ENCODE data around the gene MRM2. TPM values are rescaled to one million over a fixed set of nuclear protein-coding genes. Genes with fewer than 3 reads are reported as not detected.

MRM2 gene
- total and polyA plus RNA-seq, 10 donors: 19.0 to 35.8 (median 23.7) TPM

GRCh38 chr7:2254429-2255144 lies 12.6 kb upstream of the MRM2 start:
- no peak for DNase-seq
- WGBS, 5 donors: 93 to 94% (median 94%) methylated on average over 24 to 31 of the region's 31 CpGs
- Histone ChIP-seq H3K4me3 (no peak overlapping the region), H3K27ac (no peak overlapping the region), H3K9me3 (no peaks in the 10 kb centered on the region), H3K36me3 (peaks cover 0 to 90% (median 62%) of the 10 kb centered on the region in 6 donors), H3K4me1 (peaks cover under 1 to 36% (median 9%) of the 10 kb centered on the region in 6 donors), H3K27me3 (replicated peaks in 1 of 7) (no peaks in the 10 kb centered on the region)
- intact Hi-C loops (cut with DNase I; ENCODE audit: low total_unique reads): no loop called here
- TF ChIP-seq POLR2AphosphoS5 (IDR thresholded peaks at IDR 0.05) (peak in 1 of 3 donors; percentile 54), CTCF (IDR thresholded peaks at IDR 0.05 in 8 of 11, conservative IDR thresholded peaks at IDR 0.05 in 3 of 11) (no peak), POLR2A (IDR thresholded peaks at IDR 0.05) (no peak)

GRCh38 chr7:2253525-2254244 lies 11.7 kb upstream of the MRM2 start:
- Histone ChIP-seq H3K36me3 (peaks cover 0 to 81% (median 57%) of the 10 kb centered on the region in 6 donors), H3K4me3 (no peak overlapping the region), H3K9me3 (no peaks in the 10 kb centered on the region), H3K4me1 (peaks cover 9 to 36% (median 15%) of the 10 kb centered on the region in 6 donors), H3K27me3 (replicated peaks in 1 of 7) (no peaks in the 10 kb centered on the region), H3K27ac (peak overlapping the region in 1 of 8 donors; percentile 69)
- TF ChIP-seq POLR2AphosphoS5 (IDR thresholded peaks at IDR 0.05) (peak in 1 of 3 donors; percentile 48), CTCF (IDR thresholded peaks at IDR 0.05 in 8 of 11, conservative IDR thresholded peaks at IDR 0.05 in 3 of 11) (no peak)
- intact Hi-C loops (cut with DNase I; ENCODE audit: low total_unique reads): no loop called here
- no peak for DNase-seq
- 86 to 94% (median 91%) methylated on average over 18 to 32 of the region's 32 CpGs for WGBS, 5 donors

- 81 to 93% (median 89%) methylated on average over 7 to 9 of the region's 9 CpGs for WGBS, 5 donors
- Histone ChIP-seq H3K27ac (peak overlapping the region in 3 of 8 donors; percentile 44 to 69 (median 58)), H3K4me1 (peaks cover 9 to 41% (median 21%) of the 10 kb centered on the region in 6 donors), H3K36me3 (peaks cover 0 to 74% (median 54%) of the 10 kb centered on the region in 6 donors), H3K27me3 (replicated peaks in 1 of 7) (no peaks in the 10 kb centered on the region), H3K9me3 (no peaks in the 10 kb centered on the region), H3K4me3 (no peak overlapping the region)
- no peak for DNase-seq
- intact Hi-C loops (cut with DNase I; ENCODE audit: low total_unique reads): no loop called here
- TF ChIP-seq CTCF (IDR thresholded peaks at IDR 0.05 in 8 of 11, conservative IDR thresholded peaks at IDR 0.05 in 3 of 11) (no peak), POLR2AphosphoS5 (IDR thresholded peaks at IDR 0.05) (peak in 1 of 3 donors; percentile 46)
These were observed 11.0 kb upstream of the MRM2 start for GRCh38 chr7:2253021-2253420.

All from spleen (tissue), 11 donors.